ENCODE results near the gene NUDT15.

Gene NUDT15

GRCh38 chr13:48094404-48094780 is 56.9 kb downstream of the NUDT15 start:
- DNase-seq, result no peak
- in situ Hi-C loops (cut with MboI; ENCODE audit: low pct_unique_long_range_greater_than_20kb, low sequenced_read_pairs), result no loop called here

GRCh38 chr13:48094781-48095502 is 57.4 kb downstream of the NUDT15 start, which contains the start of gene MED4:
Gene MED4 (minus strand): TSS chr13:48095104. CDS start chr13:48095078, 26 bp downstream.
- in situ Hi-C loops (cut with MboI; ENCODE audit: low pct_unique_long_range_greater_than_20kb, low sequenced_read_pairs), result no loop called here

GRCh38 chr13:48096670-48097069 is 59.1 kb downstream of the NUDT15 start:
- in situ Hi-C loops (cut with MboI; ENCODE audit: low pct_unique_long_range_greater_than_20kb, low sequenced_read_pairs), result no loop called here
- DNase-seq, result no peak

More at GRCh38 chr13:48094781-48095502, 57.4 kb downstream of the NUDT15 start, which contains the start of gene MED4:
- DNase-seq, result peak; percentile 99
